SK-N-SH (cell line): ENCODE measurements around the gene KCNC4.

Source experiments
- GATA2 ChIP-seq: sonication (generic); formaldehyde crosslinking; IDR thresholded peaks from 2 replicates; pipeline ENCODE4 v1.5.0; 2020; ENCODE audit warnings: mild to moderate bottlenecking, missing genetic modification reagents
- TF ChIP-seq, protein P1 (sequence below): fragments of 200-600 bp; sonication (generic); IDR thresholded peaks from 2 replicates; pipeline ENCODE4 v1.6.1; 2017; ENCODE audit warnings: antibody characterized with exemption, mild to moderate bottlenecking, moderate library complexity

DNA sequence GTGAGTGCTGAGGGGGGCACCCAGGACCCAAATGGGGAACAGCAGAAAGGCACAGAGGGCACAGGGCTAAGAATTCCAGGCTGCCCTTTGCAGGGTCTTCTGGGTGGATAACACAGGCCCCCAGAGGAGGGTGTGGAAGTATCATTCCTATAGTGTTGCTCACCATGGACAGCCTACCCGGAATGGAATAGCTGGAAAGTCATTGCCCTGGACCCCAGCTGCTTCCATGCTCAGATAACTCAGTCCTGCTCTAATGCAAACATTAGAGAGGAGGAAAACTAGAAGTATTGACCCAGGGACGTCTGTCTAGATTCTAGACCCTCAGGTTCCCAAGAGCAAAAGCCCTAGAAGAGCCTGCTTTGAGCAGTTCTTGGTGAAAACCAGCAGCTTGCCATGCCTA, 35.2 kb upstream of the KCNC4 start:
- TF ChIP-seq, protein P1, sequence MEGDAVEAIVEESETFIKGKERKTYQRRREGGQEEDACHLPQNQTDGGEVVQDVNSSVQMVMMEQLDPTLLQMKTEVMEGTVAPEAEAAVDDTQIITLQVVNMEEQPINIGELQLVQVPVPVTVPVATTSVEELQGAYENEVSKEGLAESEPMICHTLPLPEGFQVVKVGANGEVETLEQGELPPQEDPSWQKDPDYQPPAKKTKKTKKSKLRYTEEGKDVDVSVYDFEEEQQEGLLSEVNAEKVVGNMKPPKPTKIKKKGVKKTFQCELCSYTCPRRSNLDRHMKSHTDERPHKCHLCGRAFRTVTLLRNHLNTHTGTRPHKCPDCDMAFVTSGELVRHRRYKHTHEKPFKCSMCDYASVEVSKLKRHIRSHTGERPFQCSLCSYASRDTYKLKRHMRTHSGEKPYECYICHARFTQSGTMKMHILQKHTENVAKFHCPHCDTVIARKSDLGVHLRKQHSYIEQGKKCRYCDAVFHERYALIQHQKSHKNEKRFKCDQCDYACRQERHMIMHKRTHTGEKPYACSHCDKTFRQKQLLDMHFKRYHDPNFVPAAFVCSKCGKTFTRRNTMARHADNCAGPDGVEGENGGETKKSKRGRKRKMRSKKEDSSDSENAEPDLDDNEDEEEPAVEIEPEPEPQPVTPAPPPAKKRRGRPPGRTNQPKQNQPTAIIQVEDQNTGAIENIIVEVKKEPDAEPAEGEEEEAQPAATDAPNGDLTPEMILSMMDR, result no peak
- TF ChIP-seq GATA2 (CRISPR knock-in tag), result no peak
